Non-pigmented ciliary epithelial cell (primary cell): ENCODE measurements around the gene GLT8D1.
A peak's percentile ranks its signal among the peaks of the same experiment; 100 is the strongest.

ENCODE experiments used
- DNase-seq: peaks from one replicate; pipeline ENCODE4 v3.0.0-alpha.2; 2010; ENCODE audit warnings: low read depth

Gene GLT8D1

GRCh38 chr3:52712291-52713212 is 7.0 kb upstream of the GLT8D1 start:
- DNase-seq, result no peak

DNA sequence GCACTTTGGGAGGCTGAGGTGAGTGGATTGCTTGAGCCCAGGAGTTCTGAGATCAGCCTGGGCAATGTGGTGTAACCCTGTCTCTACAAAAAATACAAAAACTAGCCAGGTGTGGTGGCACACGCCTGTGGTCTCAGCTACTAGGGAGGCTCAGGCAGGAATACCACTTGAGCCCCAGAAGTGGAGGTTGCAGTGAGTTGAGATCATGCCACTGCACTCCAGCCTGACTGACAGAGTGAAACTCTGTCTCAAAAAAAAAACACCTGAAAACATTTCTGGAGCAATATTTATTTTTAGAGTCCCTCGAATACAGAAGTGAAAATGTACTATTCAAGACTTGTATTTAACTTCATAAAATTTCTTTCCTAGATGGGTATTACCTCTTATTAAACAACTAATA is 4.9 kb upstream of the GLT8D1 start:
- DNase-seq, result no peak

- no peak for DNase-seq
These were observed 2.0 kb upstream of the GLT8D1 start for GRCh38 chr3:52707585-52707984.

- DNase-seq, result no peak
These were observed 228 bp downstream of the GLT8D1 start for GRCh38 chr3:52705438-52705687.

DNA sequence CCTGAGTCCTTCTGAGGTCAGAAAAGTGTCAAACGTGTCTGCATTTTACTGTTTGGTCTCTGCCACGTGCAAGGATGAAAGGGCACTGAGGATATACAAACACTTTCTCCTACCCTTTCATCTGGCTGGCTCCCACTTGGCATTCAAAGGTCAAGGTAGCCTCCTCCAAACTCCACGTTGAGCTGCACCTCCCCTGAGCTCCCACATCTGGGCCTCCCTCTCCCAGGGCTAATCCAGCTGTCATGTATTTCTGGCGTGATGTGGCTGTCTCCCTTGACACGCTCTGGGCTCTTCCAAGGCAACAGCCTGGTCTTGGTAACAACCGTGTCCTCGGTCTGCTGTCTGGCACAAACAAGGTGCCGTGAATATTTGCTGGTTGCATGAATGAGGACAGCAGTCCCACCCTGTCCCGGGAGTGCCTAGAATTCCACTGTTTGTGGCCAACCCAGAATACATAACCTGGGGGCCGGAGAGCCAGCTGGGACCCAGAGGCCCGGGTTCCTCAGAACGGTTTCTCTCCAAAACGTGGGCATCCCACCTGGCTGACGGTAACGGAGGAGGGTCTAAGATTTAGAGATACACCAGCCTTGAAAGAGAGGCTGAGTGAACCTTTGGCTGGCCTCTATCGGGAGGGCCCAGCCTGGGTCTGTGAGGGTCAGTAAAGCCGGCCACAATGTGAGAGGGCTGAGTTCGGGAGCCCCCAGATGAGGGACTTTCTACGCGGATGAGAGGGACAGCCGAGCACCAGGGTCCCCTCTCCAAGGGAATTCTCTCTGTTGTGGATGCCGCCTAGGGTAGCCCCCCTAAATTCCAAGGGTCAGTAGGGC is 767 bp downstream of the GLT8D1 start:
- no peak for DNase-seq

DNA sequence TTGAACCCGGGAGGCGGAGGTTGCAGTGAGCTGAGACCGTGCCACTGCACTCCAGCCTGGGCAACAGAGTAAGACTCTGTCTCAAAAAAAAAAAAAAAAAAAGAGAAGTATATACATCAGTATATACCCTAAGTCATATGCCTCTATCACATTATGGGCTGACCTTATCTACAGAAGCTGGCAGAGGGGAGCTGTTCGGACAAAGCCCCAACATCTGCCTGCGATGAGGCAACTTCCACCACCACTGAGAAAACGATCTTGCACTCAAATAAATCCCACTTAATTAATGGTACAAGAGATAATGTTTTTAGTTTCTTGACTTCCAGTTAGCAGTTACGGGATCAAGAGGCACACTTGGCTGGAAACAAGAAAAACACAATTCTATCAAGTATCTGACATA is 2.2 kb downstream of the GLT8D1 start:
- DNase-seq, result no peak

DNA sequence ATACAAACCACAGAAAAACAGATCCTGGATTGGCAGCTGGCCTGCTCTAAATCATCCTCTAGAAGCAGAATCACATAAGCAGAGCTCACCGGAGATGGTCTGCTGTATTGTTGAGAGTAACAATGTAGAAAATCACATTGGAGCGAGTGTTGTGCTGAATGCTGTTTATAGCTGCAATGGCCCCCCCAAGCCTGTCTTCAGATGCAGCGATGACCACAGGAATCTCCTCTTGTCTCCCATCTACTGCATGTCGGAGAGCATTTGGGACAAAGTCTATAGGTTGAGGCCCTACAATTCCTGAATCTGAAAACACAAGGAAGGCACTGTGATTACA is 8.0 kb downstream of the GLT8D1 start:
- no peak for DNase-seq

GRCh38 chr3:52696830-52697631 is 8.6 kb downstream of the GLT8D1 start:
- no peak for DNase-seq

GRCh38 chr3:52695798-52696671 is 9.6 kb downstream of the GLT8D1 start:
- no peak for DNase-seq

DNA sequence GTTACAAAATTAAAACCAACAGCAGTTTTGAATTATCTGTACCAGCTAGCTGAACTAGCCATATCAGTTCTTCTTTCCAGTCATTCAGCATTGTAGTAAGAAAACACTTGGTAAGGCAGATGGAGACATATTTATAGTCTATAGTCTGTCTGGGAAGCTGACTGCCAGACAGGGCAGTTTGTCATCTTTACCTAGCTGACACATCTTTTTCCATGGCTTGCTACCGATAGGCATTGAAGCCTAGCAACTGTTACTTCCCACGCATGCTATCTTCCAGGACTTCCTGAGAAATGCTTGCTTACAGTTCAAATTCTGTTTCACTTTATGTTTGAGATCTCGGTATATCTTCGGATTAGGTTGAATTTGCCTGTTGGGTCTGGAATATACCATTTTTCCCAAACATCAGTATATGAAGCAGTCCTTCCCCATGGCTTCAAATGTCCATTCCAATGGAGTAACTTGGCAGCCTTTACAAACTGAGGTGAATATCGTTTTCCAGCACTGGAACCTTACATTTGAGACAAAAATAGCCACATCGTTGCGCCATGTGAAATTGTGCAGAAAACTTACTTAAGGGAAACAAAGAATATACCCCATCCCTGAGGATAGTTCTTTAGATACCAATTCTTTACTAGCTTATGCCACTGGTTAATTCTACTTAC is 10.9 kb downstream of the GLT8D1 start:
- DNase-seq, result no peak

DNA sequence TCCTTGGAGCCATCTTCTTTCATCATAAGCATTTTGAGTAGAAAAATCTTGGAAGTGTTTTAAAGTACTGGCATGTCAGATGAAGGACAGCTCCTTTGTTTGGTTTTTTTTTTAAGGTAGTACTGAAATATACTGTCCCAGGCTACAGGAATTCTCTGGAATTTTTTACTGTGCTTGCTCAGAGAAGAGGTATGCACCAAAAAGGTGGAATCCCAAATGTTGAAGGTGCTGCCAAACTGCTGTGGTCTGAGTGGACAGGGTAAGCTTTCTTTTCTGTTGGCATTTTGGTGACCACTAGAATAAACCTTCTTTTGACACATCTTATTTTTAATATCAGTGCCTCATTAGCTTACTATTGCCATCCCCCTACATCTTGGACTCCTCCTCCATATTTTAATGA is 12.5 kb downstream of the GLT8D1 start:
- no peak for DNase-seq

- DNase-seq, result no peak
These were observed 15.0 kb downstream of the GLT8D1 start for GRCh38 chr3:52690560-52690959.

DNA sequence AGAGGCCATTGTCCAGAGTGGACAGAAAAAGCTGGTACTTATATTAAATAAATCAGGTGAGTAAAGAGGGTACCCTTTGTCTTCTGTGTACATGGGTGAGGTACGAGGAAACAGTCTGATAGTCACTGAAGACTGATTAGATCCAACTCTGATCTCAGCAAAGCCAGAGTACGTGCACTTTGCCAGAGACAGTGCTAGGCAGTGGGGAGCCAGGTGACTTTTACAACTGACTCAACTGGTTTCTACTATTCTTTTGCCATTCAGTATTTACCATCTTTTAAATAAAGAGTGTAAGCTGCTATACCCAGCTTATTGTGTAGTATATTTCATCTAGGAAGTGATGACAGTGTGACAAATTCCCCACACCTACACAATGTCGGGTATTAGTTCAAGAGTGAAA is 16.4 kb downstream of the GLT8D1 start:
- no peak for DNase-seq

- DNase-seq, result no peak
These were observed 17.3 kb downstream of the GLT8D1 start for GRCh38 chr3:52688266-52688665.

DNA sequence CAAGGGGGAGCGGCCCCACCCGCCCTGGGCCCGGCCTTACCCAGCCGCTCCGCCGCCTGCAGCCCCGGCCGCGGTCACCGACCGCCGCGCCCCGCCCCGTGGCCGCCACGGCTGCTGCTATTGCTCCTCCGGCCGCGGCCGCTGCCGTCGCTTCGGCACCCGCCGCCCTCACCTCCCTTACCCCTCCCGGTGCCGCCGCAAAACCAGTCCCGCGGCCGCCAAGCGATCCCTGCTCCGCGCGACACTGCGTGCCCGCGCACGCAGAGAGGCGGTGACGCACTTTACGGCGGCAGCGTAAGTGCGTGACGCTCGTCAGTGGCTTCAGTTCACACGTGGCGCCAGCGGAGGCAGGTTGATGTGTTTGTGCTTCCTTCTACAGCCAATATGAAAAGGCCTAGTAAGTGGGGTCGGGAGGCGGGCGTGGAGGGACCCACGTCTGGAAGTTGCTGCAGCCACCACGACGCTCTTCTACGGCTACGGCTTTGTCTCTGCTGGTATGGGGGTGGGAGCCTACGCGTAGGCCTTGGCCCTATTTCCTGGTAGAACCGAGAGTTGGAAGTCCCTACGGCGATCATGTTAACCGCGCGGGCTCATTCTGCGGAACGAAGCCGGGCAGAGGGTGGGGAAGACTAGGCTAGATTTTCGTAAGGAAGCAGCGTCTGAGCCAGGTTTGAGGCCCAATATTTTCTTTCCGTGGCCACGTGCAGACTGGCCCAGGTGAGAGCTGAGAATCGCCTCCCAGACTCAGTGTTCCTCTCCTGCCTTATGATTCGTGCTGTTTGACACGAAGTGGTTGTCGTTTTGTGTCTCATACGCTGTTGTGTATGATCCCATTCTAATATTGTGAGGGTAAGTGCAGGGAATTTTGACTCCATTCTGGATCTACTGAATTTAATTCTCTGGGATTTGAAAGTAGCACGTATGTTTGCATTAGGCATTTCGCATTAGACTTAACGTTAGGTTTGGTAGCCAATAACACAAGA is 19.6 kb downstream of the GLT8D1 start, which contains the start of the genes GNL3 and PBRM1:
GNL3 (plus strand) TSS at position 324 of the 983 bp plus-strand sequence; CDS start at position 385, 61 bp downstream.
PBRM1 (minus strand) TSS at position 205 of the 983 bp plus-strand sequence.
- DNase-seq, result peak; percentile 75

DNA sequence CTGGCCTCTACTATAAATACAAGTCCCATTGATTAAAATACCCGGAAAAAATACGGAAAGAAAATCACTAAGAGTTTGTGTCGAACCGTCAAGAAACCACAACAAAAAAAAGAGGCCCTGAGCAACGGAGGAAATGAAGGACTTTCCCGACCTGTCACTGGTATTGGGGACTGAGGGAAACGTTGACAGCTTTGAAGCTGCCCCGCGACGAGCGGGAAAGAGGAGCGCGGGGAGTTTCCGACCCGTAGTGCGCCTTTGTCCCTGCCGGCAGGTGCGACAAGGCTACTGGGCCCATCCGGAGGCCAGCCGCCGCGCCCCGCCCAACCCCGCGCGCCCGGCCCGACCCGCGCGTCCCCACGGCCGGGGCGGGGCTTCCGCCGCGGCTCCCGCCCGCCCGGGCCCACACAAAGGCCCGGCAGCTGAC is 20.3 kb downstream of the GLT8D1 start:
- DNase-seq, result no peak

GRCh38 chr3:52684184-52684583 is 21.4 kb downstream of the GLT8D1 start:
- no peak for DNase-seq

DNA sequence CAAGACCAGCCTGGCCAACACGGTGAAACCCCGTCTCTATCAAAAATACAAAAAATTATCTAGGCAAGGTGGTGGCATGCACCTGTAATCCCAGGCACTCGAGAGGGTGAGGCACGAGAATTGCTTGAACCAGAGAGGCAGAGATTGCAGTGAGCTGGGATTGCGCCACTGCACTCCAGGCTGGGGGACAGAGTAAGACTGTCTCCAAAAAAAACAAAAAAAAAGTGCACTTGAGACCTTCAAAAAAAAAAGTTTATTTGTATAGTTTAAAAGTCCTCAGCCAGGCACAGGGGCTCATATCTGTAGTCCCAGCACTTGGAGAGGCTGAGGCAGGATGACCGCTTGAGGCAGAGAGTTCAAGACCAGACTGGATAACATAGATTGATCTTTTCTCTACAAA is 22.0 kb downstream of the GLT8D1 start:
- DNase-seq, result no peak

DNA sequence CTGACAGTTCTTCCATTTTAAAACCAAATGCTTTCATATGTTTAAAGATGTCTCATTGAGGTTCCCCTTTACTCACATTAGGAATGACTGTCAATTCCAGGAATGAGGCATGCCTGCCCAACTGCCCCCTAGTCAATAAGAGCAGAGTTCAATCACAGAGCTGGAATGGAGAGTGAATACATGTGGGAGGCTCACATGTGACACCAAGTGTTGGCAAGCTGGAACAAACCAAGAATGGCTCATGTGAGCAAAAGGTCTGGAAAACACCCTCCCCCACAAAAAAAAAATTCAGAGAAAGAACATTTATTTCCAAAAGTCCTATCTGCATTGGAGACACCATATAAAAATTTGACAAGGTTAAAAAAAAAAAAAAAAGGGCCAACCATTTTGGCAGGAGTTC is 23.6 kb downstream of the GLT8D1 start:
- DNase-seq, result no peak

GRCh38 chr3:52681596-52681995 is 24.0 kb downstream of the GLT8D1 start:
- no peak for DNase-seq
